MM.1S (cell line): ENCODE results near the gene ANKRD31.

ENCODE experiments used
- DNase-seq: peaks from one replicate; pipeline ENCODE4 v3.0.0-alpha.2; 2015
- H2AFZ ChIP-seq: fragments of 300-600 bp; sonication (generic); 2 replicates; pipeline ENCODE4 v1.6.0; 2016; ENCODE audit warnings: antibody characterized with exemption, low read length
- H3F3A ChIP-seq: fragments of 300-600 bp; sonication (generic); 2 replicates; pipeline ENCODE4 v1.6.1; 2016; ENCODE audit warnings: mild to moderate bottlenecking, antibody characterized with exemption, low read length, moderate library complexity, mixed read lengths; ENCODE audit not compliant: insufficient read depth
- H3K27ac ChIP-seq: fragments of 300-600 bp; sonication (generic); 2 replicates; pipeline ENCODE4 v1.5.1; 2016; ENCODE audit warnings: mild to moderate bottlenecking, low read length
- H3K27me3 ChIP-seq: fragments of 300-600 bp; sonication (generic); replicated peaks from 2 replicates; pipeline ENCODE4 v1.6.0; 2016; ENCODE audit warnings: low read length; ENCODE audit not compliant: insufficient read depth
- H3K36me3 ChIP-seq: fragments of 300-600 bp; sonication (generic); replicated peaks from 2 replicates; pipeline ENCODE4 v1.6.1; 2016; ENCODE audit warnings: mild to moderate bottlenecking, low read length, mixed read lengths; ENCODE audit not compliant: insufficient read depth
- H3K4me1 ChIP-seq: fragments of 300-600 bp; sonication (generic); 2 replicates; pipeline ENCODE4 v1.6.1; 2016; ENCODE audit warnings: low read length, mixed read lengths
- H3K4me2 ChIP-seq: fragments of 300-600 bp; sonication (generic); 2 replicates; pipeline ENCODE4 v1.6.0; 2016; ENCODE audit warnings: low read depth, low read length
- H3K4me3 ChIP-seq: fragments of 300-600 bp; sonication (generic); 2 replicates; pipeline ENCODE4 v1.5.1; 2016; ENCODE audit warnings: low read length, mixed read lengths
- H3K79me2 ChIP-seq: fragments of 300-600 bp; sonication (generic); 2 replicates; pipeline ENCODE4 v1.6.1; 2016; ENCODE audit warnings: mixed run types, low read length, mixed read lengths
- H3K9ac ChIP-seq: fragments of 300-600 bp; sonication (generic); 2 replicates; pipeline ENCODE4 v1.6.1; 2016; ENCODE audit warnings: low read length, mixed read lengths
- H3K9me2 ChIP-seq: fragments of 300-600 bp; sonication (generic); replicated peaks from 2 replicates; pipeline ENCODE4 v1.6.1; 2016; ENCODE audit warnings: mild to moderate bottlenecking, low read length, mixed read lengths; ENCODE audit not compliant: insufficient read depth
- H3K9me3 ChIP-seq: fragments of 300-600 bp; sonication (generic); replicated peaks from 2 replicates; pipeline ENCODE4 v1.6.1; 2016; ENCODE audit warnings: mild to moderate bottlenecking, low read length, mixed read lengths; ENCODE audit not compliant: insufficient read depth
- H4K20me1 ChIP-seq: fragments of 300-600 bp; sonication (generic); 2 replicates; pipeline ENCODE4 v1.6.1; 2016; ENCODE audit warnings: mild to moderate bottlenecking, low read length, moderate library complexity, mixed read lengths; ENCODE audit not compliant: insufficient read depth
- CTCF ChIP-seq: fragments of 300-600 bp; sonication (generic); IDR thresholded peaks from 2 replicates; pipeline ENCODE4 v1.5.1; 2016; ENCODE audit warnings: antibody characterized with exemption, low read length, mixed read lengths
- EZH2 ChIP-seq: fragments of 300-600 bp; sonication (generic); optimal IDR thresholded peaks from 2 replicates; pipeline ENCODE3; 2017; ENCODE audit warnings: low read depth, mild to moderate bottlenecking, antibody characterized with exemption, low read length, mixed read lengths
- EZH2phosphoT487 ChIP-seq: fragments of 300-600 bp; sonication (generic); IDR thresholded peaks from 2 replicates; pipeline ENCODE4 v1.6.1; 2018; ENCODE audit warnings: antibody characterized with exemption, low read length

ANKRD31 gene

DNA sequence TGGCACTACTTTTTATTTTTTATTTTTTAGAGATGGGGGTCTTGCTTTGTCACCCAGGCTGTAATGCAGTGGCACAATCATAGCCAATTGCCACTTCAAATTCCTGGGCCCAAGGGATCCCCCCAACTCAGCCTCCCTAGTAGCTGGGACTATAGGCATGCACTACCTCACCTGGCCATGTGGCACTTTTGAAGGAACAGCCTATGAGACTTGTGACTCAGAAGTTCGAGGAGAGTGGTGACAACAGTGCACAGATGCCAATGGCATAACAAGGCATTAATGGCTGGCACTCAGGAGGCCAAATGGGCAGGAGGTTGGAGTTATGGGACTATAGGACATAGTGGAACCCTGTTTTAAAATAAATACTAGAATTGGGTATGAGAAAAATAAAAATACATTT, 33.7 kb downstream of the ANKRD31 start:
- H3K4me3 ChIP-seq, result no peak overlapping the region
- H3K27ac ChIP-seq, result no peak overlapping the region
- H3F3A ChIP-seq, result no peaks in the 10 kb centered on the region
- H3K9ac ChIP-seq, result no peak overlapping the region
- no peak for DNase-seq
- TF ChIP-seq EZH2phosphoT487, result no peak
- no peak for TF ChIP-seq EZH2
- TF ChIP-seq CTCF, result no peak
- no peak overlapping the region for H2AFZ ChIP-seq
- no peaks in the 10 kb centered on the region for H4K20me1 ChIP-seq
- no peak overlapping the region for H3K4me2 ChIP-seq
- H3K4me1 ChIP-seq, result no peaks in the 10 kb centered on the region
- H3K79me2 ChIP-seq, result no peaks in the 10 kb centered on the region
- H3K27me3 ChIP-seq, result no peaks in the 10 kb centered on the region
- no peaks in the 10 kb centered on the region for H3K9me3 ChIP-seq
- H3K36me3 ChIP-seq, result no peaks in the 10 kb centered on the region
- H3K9me2 ChIP-seq, result no peaks in the 10 kb centered on the region

- no peaks in the 10 kb centered on the region for H3K36me3 ChIP-seq
- no peaks in the 10 kb centered on the region for H3K9me3 ChIP-seq
- TF ChIP-seq EZH2phosphoT487 (no peak), EZH2 (no peak), CTCF (no peak)
- H3K27me3 ChIP-seq, result no peaks in the 10 kb centered on the region
- no peak overlapping the region for H3K4me3 ChIP-seq
- DNase-seq, result no peak
- H3K27ac ChIP-seq, result no peak overlapping the region
- no peaks in the 10 kb centered on the region for H3F3A ChIP-seq
- H3K4me2 ChIP-seq, result no peak overlapping the region
- H3K4me1 ChIP-seq, result no peaks in the 10 kb centered on the region
- no peaks in the 10 kb centered on the region for H3K9me2 ChIP-seq
- H4K20me1 ChIP-seq, result no peaks in the 10 kb centered on the region
- no peak overlapping the region for H3K9ac ChIP-seq
- no peaks in the 10 kb centered on the region for H3K79me2 ChIP-seq
- no peak overlapping the region for H2AFZ ChIP-seq
Observed at GRCh38 chr5:75200776-75201175, 35.9 kb downstream of the ANKRD31 start.

- Histone ChIP-seq H3K9me2 (no peaks in the 10 kb centered on the region), H3K4me1 (no peaks in the 10 kb centered on the region), H3K27me3 (no peaks in the 10 kb centered on the region), H3K27ac (no peak overlapping the region), H3F3A (no peaks in the 10 kb centered on the region), H3K79me2 (no peaks in the 10 kb centered on the region), H4K20me1 (no peaks in the 10 kb centered on the region), H3K9me3 (no peaks in the 10 kb centered on the region), H3K36me3 (no peaks in the 10 kb centered on the region), H2AFZ (no peak overlapping the region), H3K4me3 (no peak overlapping the region), H3K4me2 (no peak overlapping the region), H3K9ac (no peak overlapping the region)
- DNase-seq, result no peak
- no peak for TF ChIP-seq CTCF
- TF ChIP-seq EZH2phosphoT487, result no peak
- no peak for TF ChIP-seq EZH2
Observed at GRCh38 chr5:75199946-75200345, 36.7 kb downstream of the ANKRD31 start.
